ENCODE data around the gene RASA1.

DNA sequence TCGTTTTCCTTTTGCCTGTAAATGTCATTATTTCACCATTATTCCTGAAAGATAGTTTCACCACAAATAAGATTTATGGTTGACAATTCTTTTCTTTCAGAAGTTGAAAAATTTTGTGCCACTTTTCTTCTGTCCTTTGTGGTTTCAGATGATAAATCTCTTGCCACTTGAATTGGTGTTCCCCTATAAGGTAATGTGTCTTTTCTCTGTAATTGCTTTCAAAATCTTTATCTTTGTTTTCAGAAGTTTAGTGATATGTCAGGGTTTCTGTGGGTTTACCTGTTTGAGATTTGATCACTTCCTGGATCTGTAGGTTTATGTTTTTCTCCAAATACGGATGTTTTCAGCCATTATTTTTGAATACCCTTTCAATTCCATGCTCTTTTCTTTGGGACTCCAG is 14.6 kb downstream of the RASA1 start:
- TF ChIP-seq EZH2 (IDR thresholded peaks at IDR 0.05; ENCODE audit: insufficient read depth, poor library complexity, severe bottlenecking) (no peak), EZH2phosphoT487 (IDR thresholded peaks at IDR 0.05; ENCODE audit: insufficient read depth, low read depth) (no peak)
